PC-9 (cell line): ENCODE results near the gene PSMD7. TPM values are rescaled to one million over a fixed set of nuclear protein-coding genes. Genes with fewer than 3 reads are reported as not detected.

Experiments used
- BruUV-seq: library from RNA; stranded (reverse); fragments of 400-500 nt; replicated peaks from 2 replicates; lab custom pipeline; 2021; lab: Mats Ljungman, UMichigan
- CTCF ChIA-PET: fragments of 300-600 bp; sonication (Branson Sonifier 250); formaldehyde crosslinking; loops from one replicate; lab custom pipeline; 2022; ENCODE audit warnings: antibody characterized with exemption; lab: Charles Lee
- POLR2A ChIA-PET: fragments of 300-600 bp; sonication (Branson Sonifier 250); formaldehyde crosslinking; loops from one replicate; lab custom pipeline; 2022; ENCODE audit warnings: antibody characterized with exemption; ENCODE audit not compliant: unreplicated experiment; lab: Charles Lee
- DNase-seq, 2 experiments: peaks; one replicate each; pipeline versions ENCODE4 v3.0.0 to v3.0.0-alpha.2; 2015 to 2022; ENCODE audit warnings: mixed read lengths in 1 of 2
- H2AFZ ChIP-seq: fragments of 200-600 bp; sonication (generic); 2 replicates; pipeline ENCODE4 v1.8.1; 2017; ENCODE audit warnings: antibody characterized with exemption
- H3F3A ChIP-seq: fragments of 200-600 bp; sonication (generic); 2 replicates; pipeline ENCODE4 v1.8.1; 2017; ENCODE audit warnings: antibody characterized with exemption, mild to moderate bottlenecking, low read depth; ENCODE audit not compliant: insufficient read depth
- H3K27ac ChIP-seq: fragments of 200-600 bp; sonication (generic); 2 replicates; pipeline ENCODE4 v1.6.1; 2016; ENCODE audit warnings: mixed run types
- H3K27me3 ChIP-seq: fragments of 200-600 bp; sonication (generic); 2 replicates; pipeline ENCODE4 v1.6.1; 2016; ENCODE audit warnings: low read depth, mixed run types; ENCODE audit not compliant: insufficient read depth
- H3K36me3 ChIP-seq: fragments of 200-600 bp; sonication (generic); 2 replicates; pipeline ENCODE4 v1.6.1; 2016; ENCODE audit warnings: low read depth, mixed run types
- H3K4me1 ChIP-seq: fragments of 200-600 bp; sonication (generic); replicated peaks from 2 replicates; pipeline ENCODE4 v1.6.1; 2016; ENCODE audit warnings: mixed run types; ENCODE audit not compliant: insufficient read depth
- H3K4me2 ChIP-seq: fragments of 200-600 bp; sonication (generic); 2 replicates; pipeline ENCODE4 v1.6.1; 2017; ENCODE audit warnings: mixed run types
- H3K4me3 ChIP-seq: fragments of 200-600 bp; sonication (generic); 2 replicates; pipeline ENCODE4 v1.6.1; 2016; ENCODE audit warnings: mixed run types
- H3K79me2 ChIP-seq: fragments of 200-600 bp; sonication (generic); 2 replicates; pipeline ENCODE4 v1.6.1; 2017; ENCODE audit warnings: low read depth, mixed run types
- H3K9me2 ChIP-seq: fragments of 200-600 bp; sonication (generic); 2 replicates; pipeline ENCODE4 v1.8.1; 2017; ENCODE audit warnings: mild to moderate bottlenecking; ENCODE audit not compliant: insufficient read depth
- H3K9me3 ChIP-seq: fragments of 200-600 bp; sonication (generic); 2 replicates; pipeline ENCODE4 v1.8.1; 2016; ENCODE audit warnings: low read depth; ENCODE audit not compliant: insufficient read depth
- H4K20me1 ChIP-seq: fragments of 200-600 bp; sonication (generic); 2 replicates; pipeline ENCODE4 v1.8.1; 2017; ENCODE audit not compliant: insufficient read depth
- CTCF ChIP-seq: fragments of 200-600 bp; sonication (generic); conservative IDR thresholded peaks from 2 replicates; pipeline ENCODE4 v1.6.1; 2017; ENCODE audit warnings: mixed run types, antibody characterized with exemption, mild to moderate bottlenecking, moderate library complexity
- EZH2 ChIP-seq: fragments of 200-600 bp; sonication (generic); IDR thresholded peaks from 2 replicates; pipeline ENCODE4 v1.8.0; 2017; ENCODE audit warnings: antibody characterized with exemption, low read depth
- intact Hi-C: fragments of 100-400 bp; cut with micrococcal nuclease; formaldehyde crosslinking; loops from one replicate; pipeline ENCODE4 v1.10.0; 2022; ENCODE audit not compliant: unreplicated experiment
- total RNA-seq: library from RNA; stranded (reverse); gene quantifications from 2 replicates; pipeline ENCODE4 v1.2.3, GENCODE V29; 2021

PSMD7 gene
- total RNA-seq, 1 experiment from 2014 or later: 128 TPM

- Histone ChIP-seq H3K4me3 (no peak overlapping the region), H3K79me2 (no peaks in the 10 kb centered on the region), H3K27me3 (peaks cover 36% of the 10 kb centered on the region), H3K4me1 (no peaks in the 10 kb centered on the region), H3F3A (no peaks in the 10 kb centered on the region), H3K9me2 (no peaks in the 10 kb centered on the region), H3K9me3 (no peaks in the 10 kb centered on the region), H4K20me1 (no peaks in the 10 kb centered on the region), H3K36me3 (no peaks in the 10 kb centered on the region), H3K4me2 (no peak overlapping the region), H2AFZ (no peak overlapping the region), H3K27ac (no peak overlapping the region)
- BruUV-seq: no TSS peak
- ChIA-PET CTCF (no interaction called here), POLR2A (no interaction called here)
- no peak for TF ChIP-seq CTCF
- TF ChIP-seq EZH2: no peak
- intact Hi-C loops: no loop called here
- DNase-seq: no peak
Measured at GRCh38 chr16:74280448-74280847, 16.2 kb upstream of the PSMD7 start.

DNA sequence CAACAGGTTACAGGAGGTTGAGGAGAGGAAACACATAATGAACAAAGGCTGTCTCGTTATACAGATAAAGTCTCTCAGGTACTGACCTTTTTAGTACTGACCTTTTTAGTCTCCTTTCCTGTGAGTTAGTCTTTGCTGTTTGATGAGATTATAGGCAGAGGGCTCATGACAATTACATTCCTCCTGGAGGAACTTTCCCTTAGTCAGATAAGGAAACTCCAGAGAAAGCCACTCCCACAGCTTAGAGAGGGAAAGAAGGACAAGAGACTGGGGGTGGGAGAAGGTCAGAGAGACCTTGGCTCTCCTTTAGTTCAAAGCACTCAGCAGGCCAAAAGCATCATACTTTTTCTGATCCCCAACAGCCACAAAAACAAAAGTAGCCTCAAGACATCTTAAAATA, 15.3 kb upstream of the PSMD7 start:
- H3K36me3 ChIP-seq: no peaks in the 10 kb centered on the region
- H3F3A ChIP-seq: no peaks in the 10 kb centered on the region
- POLR2A ChIA-PET: no interaction called here
- CTCF ChIA-PET: no interaction called here
- TF ChIP-seq EZH2: no peak
- TF ChIP-seq CTCF: no peak
- no peaks in the 10 kb centered on the region for H4K20me1 ChIP-seq
- H3K4me3 ChIP-seq: no peak overlapping the region
- no peak overlapping the region for H2AFZ ChIP-seq
- no peak overlapping the region for H3K27ac ChIP-seq
- H3K4me1 ChIP-seq: no peaks in the 10 kb centered on the region
- DNase-seq: no peak
- intact Hi-C loops: no loop called here
- H3K27me3 ChIP-seq: peaks cover 32% of the 10 kb centered on the region
- H3K9me3 ChIP-seq: no peaks in the 10 kb centered on the region
- no peak overlapping the region for H3K4me2 ChIP-seq
- H3K79me2 ChIP-seq: no peaks in the 10 kb centered on the region
- H3K9me2 ChIP-seq: no peaks in the 10 kb centered on the region
- no TSS peak for BruUV-seq

GRCh38 chr16:74283716-74284115, 12.9 kb upstream of the PSMD7 start:
- POLR2A ChIA-PET: no interaction called here
- H4K20me1 ChIP-seq: no peaks in the 10 kb centered on the region
- intact Hi-C loops: no loop called here
- no peak overlapping the region for H3K27ac ChIP-seq
- H3K4me2 ChIP-seq: no peak overlapping the region
- H3K27me3 ChIP-seq: peaks cover 14% of the 10 kb centered on the region; the same call in 1 of the 2 replicates
- CTCF ChIA-PET: no interaction called here
- TF ChIP-seq CTCF (no peak), EZH2 (no peak)
- no peaks in the 10 kb centered on the region for H3K36me3 ChIP-seq
- H3F3A ChIP-seq: no peaks in the 10 kb centered on the region
- H3K9me3 ChIP-seq: no peaks in the 10 kb centered on the region
- H3K9me2 ChIP-seq: no peaks in the 10 kb centered on the region
- no peaks in the 10 kb centered on the region for H3K79me2 ChIP-seq
- DNase-seq: no peak
- no TSS peak for BruUV-seq
- H2AFZ ChIP-seq: no peak overlapping the region
- H3K4me1 ChIP-seq: no peaks in the 10 kb centered on the region
- no peak overlapping the region for H3K4me3 ChIP-seq
